HG03575 (cell line): ENCODE measurements around the gene NFYC.

Source experiments
- ATAC-seq: cut with Tn5 transposase; IDR thresholded peaks from one replicate; pipeline ENCODE4 v1.9.1; 2021; ENCODE audit not compliant: unreplicated experiment, insufficient number of reproducible peaks, low FRiP score; ENCODE audit errors: extremely low read depth

Gene NFYC

DNA sequence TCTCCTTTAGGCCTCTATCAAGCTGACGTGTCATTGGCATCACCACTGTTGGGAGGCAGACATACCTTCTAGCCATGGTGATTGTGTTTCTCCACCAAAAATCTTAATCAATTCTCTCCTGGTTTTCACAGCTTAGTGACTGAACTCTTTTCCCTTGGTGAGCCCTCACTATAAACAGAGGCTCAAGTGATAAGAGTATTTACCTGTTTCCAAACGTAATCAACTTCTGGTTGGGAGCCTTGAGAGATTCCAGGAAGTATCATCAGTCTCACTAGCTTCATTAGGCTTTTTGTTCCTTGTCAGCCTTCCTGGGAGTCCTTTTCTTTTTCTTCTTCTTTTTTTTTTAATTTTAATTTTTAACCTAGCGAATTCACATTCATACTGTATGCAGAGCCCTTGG lies 58.3 kb downstream of the NFYC start:
- no peak for ATAC-seq

DNA sequence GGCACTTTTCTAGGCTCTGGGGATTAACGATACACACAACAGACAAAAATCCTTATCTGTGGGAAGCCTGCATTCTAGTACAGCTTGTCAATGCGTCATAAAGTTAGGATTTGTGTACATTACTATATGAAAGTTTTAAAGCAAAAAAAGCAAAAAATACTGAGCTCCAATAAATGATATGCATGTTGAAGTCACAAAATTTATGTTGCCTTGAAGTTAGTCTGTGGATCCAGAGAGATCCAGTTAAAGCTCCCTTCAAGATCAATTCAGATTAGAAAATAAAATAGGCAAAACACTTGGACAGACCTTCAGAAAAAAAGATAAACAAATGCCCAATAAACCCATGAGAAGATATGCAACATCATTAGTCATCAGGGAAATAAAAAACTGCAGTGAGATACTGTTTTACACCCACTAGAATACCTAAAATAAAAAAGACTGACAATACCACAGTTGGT lies 59.0 kb downstream of the NFYC start:
- ATAC-seq: no peak

DNA sequence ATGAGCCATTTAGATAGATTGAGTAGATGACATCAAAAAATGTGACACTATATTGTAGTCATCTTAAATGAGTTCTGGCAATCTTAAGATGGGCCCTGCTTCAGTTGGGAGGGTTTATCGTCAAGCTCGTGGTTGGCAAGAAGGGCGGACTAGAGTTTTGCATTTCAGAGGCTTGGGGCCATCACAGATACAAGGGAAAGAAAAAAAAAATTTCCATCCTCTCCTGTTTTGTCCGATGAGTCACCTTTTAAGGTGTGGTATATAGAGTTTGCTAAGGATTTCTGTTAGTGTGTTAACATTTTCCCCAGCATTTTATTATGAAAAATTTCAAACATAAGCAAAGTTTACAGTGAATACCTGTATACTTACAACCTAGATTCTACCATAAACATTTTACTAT lies 60.3 kb downstream of the NFYC start:
- no peak for ATAC-seq

DNA sequence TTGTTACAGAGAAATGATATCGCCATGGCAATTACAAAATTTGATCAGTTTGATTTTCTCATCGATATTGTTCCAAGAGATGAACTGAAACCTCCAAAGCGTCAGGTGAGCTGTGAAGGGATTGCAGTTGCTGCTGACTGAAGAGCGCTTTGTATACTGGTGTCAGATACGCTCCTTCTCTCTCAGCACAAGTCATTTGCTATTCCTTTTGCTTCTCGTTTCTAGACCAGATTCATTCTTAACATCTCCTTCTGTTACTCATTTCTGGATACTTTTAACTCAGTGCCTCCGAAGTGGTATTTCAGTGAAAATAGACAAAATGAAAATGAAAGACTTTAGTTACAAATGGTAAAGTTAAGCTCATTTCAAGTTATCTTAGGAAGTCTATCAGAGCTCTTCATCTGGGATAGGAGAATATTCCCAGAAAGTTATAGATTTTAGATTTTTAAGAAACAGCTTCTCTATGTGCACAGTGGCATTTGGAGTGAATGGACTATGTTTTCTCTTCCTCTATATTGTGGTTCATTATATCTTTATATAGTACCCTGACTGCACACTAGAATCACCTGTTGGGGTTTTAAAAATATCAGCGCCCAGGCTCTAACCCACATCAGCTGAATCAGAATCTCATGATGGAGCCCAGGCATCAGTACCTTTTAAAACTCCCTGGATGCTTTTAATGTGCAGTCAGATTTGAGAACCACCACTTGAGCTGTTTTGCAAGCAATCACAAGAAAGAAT lies 61.8 kb downstream of the NFYC start:
- ATAC-seq: no peak

DNA sequence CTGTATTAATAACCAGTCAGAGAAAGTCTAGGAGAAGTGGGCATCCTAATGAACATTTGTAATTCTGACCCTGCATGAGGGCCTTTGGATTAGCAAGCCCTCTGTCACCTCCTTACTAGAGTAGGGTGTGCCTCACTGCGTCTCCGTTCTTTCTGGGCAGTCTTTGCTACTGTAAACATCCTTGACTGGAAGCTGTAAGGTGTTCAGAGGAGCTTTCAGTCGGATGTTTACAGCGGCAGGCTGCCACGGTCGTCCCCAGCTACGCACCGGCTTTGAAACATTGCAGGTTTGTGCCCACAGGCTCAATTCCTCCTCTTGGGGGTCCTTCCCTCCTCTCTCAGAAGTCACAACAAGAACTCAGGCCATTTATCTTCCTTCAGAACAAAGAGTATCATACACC lies 62.7 kb downstream of the NFYC start:
- ATAC-seq: no peak

DNA sequence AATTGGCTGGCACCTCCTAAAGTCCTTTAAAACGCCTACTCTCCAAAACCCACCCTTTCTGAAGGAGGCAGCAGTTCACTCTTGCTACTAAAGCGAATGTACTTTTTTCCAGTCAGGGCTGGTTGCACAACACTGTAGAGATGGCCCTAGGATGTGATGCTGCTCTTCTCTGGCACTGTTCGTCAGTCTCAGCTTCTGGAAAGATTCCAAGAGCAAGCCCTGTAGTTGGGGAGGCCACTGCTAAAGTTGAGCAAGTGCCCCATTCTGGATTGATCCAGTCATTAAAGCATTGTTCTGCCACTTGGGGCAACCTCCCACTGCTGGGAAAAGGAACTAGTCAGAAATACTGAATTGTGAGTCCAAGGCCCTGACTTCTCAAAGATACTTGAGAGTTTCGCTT lies 63.6 kb downstream of the NFYC start:
- no peak for ATAC-seq

DNA sequence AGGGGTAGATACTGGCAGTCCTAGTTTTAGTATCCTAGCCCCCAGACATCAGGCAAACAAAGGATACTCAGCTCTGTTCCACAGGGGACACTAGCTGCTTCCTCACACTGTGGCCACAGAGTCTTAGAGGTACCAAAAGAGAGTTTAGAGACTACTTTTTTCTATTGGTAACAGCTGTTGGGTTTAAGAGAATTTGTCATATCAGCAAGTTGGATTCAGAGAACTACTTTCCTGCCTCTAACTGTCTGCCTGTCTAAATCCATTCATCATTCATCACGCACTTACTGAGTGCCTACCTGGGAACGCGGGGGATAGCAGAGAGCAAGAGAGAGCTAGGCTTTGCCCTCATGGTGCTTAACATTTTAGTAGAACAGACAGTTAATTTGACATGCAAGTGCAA lies 65.0 kb downstream of the NFYC start:
- ATAC-seq: no peak

DNA sequence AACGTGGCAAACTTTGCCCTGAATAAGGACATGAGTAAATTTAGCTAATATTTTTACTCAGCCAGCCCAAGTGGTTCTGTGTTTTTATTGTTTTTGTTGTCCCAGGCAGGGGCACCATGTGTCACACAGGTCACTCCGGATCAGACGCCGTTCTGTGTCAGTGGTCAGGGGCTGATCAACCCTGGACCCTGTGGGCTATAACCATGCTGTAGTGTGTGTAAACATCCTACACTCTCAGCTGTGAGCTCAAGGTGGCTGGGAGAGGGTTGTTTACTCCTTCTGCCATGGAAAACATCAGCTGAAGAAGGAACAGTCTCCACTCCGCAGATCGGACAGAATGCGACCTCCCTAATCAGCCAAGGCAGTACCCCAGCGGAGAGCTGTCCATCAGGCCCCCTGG lies 65.6 kb downstream of the NFYC start:
- ATAC-seq: no peak

DNA sequence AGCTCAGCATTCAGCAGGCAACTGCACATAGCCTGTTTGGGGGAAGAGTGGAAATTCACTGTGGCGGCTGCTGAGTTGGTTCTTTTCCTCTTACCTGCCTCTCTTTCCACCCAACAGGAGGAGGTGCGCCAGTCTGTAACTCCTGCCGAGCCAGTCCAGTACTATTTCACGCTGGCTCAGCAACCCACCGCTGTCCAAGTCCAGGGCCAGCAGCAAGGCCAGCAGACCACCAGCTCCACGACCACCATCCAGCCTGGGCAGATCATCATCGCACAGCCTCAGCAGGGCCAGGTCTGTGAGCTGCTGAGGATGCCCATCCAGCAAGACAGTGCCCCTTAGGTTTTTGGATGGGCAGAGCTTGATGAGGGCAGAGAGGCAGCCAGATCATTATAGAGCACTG lies 66.5 kb downstream of the NFYC start:
- ATAC-seq: no peak

DNA sequence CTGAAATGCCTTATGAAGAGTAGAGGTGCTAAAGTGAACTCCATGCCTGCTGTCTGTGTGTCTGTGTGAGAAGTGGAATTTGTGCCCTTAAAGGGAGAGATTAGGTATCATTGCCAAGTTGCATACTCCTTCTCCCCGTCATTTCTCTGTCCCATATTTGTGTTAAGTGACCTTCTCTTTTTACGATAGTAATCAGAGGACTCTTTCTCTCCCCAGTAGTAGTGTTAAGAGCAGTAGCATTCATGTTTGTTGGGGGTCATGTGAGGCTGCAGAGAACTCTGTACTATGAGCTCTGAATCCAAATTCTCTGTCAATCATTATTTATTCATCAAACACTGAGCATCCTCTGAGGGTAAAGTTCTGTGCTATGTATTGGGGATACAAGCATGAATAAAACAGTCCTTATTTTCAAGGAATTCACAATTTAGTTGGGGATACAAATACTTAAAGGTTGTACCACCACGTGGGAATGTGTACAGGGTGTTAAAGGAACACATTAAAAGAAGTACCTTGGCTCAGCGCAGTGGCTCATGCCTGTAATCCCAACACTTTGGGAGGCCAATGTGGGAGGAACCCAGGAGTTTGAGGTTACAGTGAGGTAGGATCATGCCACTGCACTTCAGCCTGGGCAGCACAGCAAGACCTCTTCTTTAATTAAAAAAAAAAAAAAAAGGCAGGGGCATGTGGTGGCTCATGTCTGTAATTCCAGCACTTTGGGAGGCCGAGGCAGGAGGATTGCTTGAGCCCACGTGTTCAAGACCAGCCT lies 67.3 kb downstream of the NFYC start:
- ATAC-seq: no peak

DNA sequence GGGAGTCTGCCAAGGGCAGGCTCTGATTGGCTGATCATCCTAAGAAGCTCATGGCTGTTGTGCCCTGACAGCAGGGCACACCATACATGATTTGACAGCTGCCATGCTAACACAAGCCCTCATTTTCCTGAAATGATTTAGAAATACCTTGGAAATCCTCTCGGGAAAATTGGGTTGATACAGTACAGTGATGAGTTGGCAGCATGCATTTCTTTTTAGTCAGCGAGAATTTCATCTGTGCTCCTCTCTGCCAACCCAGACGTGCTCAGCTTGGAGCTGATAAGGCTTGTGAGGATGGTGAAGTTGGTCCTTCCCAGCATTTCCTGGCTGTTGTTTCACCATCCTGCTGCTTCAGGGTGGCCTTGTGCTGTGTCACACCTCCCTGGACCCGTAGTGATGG lies 69.5 kb downstream of the NFYC start:
- no peak for ATAC-seq

DNA sequence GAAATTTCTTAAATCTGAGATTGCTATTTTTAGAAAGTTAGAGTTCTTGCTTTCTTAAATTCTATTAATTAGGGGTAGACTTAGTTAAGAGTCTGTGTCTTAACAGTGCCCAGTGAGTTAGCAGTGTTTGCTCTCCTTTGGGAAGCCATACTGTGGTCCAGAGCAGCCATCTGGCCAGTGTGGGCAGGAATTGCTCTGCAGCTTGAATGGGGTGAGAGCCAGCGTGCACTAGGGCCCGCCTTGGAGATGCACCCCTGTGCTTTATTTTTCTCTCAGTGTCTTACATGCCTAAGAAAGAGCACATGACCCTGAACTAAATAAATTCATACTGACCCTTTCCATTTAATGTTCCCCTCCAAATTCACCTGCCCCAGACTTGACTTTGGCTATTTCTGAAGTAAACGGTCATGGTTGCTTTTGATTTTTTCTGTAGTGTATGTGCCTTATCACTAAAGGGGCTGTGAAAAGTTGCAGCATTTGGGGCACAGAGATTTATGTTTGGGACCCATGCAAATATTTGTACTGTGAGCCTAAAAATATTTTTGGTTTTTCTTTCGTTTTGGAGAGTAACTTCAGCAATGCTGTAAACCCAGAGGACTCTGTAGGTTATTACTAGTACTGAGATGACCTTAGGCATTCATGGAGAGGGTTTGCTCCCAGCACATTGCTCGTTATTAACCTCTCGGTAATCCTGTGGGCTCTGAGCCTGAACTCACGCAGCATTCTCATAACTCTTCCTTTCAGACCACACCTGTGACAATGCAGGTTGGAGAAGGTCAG lies 70.8 kb downstream of the NFYC start:
- ATAC-seq: no peak

DNA sequence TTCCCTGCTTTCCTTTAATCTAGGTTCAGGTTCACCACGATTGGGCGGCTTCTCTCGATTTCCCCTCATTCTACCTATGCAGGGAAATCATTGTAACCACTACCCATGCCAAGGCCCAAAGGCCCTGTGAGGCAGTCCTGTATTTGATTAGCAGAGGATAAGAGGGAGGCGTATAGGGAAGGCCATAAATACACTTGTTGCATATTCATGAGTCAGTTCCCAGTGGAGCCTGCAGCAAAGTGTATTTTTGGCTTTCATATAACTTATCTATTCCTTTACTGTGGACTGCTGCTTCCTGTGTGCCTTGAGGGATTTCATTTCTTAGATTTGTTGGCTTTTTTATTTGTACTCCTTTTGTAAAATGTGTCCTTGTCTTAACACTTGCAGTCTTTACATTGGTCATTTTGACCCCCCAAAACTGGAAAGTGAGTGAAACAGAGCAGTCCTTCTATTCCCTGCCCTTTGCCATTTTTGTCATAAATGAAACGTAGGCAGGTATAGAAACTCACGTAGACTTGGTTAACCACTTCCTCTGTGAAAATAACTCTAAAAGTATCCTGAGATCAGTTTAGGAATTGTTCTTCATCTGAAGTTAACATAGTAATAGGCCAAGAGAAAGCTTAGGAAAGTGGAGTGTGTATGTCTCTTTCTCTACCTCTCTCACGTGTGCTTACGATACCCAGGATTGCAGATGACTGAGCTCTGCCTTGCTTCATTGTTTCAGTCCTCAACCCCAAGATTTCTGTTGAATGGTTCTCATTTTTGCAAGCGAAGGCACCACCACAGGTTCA lies 72.4 kb downstream of the NFYC start:
- ATAC-seq: no peak

DNA sequence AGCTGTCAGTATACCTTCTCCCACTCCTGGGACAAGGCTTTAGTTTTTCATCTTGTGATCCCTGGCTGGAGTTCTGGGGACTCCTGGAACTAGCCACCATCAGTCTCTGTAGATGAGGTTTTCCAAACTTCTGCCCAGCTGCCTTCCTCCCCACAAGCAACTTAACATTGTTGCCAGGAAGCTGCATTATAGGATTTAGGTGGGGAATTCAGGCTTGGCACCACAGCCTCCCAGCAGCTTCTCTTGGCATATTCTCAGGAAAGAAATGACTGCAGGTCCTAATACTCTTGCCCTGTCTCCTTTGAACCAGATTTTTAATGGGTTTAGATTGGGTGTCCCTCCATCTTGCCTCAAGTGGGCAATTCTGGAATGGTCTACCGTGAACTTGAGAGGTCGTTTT lies 73.5 kb downstream of the NFYC start:
- ATAC-seq: no peak

DNA sequence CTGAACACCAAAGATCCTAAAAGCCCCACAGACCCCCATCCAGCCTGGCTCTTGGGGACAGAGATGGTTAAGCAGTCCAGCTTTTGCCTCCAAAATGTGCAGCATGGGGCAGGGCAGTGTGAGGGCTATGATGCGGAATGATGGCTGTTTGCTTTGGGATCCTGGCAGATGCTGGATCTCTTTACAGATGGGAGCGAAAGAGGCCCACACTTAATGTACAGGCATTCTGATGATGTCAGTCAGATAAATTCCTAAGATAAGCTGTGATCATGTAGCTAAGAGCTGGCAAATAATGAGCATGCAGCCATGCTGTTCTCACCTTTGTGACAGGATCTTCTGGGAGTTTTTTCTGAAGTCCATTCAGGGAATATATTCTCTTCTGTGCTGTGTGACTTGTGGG lies 74.5 kb downstream of the NFYC start:
- no peak for ATAC-seq

DNA sequence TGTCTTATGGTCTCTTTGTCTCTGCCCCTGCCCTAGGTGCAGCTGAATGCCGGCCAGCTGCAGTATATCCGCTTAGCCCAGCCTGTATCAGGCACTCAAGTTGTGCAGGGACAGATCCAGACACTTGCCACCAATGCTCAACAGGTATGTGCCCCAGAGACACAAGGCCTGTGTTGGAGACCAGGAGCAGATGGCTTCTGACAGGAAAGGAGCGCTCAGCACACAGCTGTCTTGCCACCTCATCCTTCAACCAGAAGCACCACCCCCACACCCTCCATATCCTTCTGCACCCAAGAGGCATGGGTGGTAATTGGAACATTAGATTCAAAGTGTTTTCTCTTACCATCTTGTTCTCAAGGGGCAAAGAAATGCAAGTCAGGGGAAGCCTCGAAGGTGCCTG lies 75.1 kb downstream of the NFYC start:
- ATAC-seq: no peak

DNA sequence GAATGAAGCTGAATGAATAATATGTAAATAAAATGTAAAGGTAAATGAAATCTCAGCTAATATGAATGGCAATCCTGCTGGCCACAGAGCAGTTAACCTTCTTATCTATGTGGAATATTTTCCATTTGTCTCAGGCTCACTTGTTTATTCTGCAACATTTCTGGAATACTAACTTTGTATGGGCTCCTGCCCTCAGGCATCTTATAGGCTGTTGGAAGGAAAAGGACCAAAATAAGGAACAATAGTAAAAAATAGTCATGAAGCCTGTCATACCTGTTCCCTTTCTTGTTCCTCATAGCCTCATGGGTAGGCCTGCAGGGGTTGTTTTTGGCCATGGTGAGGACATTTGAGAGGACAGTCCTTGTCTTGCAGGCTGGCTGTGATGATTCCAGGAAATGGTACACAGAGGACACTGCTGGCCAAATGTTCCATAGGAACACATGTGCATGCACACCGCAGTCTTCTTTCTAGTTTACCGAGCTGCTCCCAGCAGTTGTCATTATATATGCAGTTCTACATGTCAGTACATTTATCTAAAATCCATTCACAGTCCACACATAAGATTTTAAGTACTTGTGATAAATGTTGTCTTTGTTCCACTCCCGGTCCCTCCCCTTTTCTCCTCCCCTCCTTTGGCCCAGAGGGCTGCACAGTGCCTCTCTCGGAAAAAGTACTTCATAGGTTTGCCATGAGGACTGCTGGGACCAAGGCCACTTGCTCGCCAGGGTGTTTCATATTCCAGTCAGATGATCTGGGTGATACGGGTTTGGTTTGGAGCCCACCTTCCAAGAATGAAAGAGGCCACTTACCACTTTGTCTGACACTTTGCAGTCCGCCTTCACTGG lies 76.9 kb downstream of the NFYC start:
- ATAC-seq: no peak

DNA sequence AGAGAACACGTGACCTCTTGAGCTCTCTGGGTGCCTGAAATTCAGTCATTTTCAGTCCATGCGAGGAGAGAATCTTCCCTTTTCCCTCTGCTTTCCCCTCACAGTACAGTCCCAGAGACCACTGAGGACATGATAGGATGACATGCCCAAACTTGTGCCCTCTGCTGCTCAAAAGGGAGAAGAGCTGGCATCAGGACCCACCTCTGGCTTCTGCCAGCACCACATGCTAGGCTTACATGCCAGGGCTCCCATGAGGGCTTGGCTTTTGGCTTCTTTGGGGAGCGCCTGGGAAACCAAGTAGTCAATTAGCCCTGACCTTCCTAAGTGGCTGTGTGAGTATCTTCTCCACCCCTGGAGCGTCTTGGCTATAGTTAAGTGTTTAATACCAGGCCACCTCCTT lies 78.3 kb downstream of the NFYC start:
- ATAC-seq: no peak
